Mesothelial cell of epicardium (in vitro differentiated cells): ENCODE data around the gene SLFN12. TPM values are rescaled to one million over a fixed set of nuclear protein-coding genes. Genes with fewer than 3 reads are reported as not detected.
"Not testable (repeated sequence)": the region's sequence is repeated elsewhere in the genome, so short reads cannot be mapped to it uniquely, and the experiment has no call there.

Experiments used
- DNase-seq, 2 experiments: peaks; one replicate each; pipeline ENCODE4 v3.0.0; 2021; ENCODE audit warnings: low spot score in 2 of 2; ENCODE audit not compliant: unreplicated experiment in 2 of 2
- H3K27ac Mint-ChIP-seq: 2 replicates; pipeline ENCODE4 v1.8.0; 2021; ENCODE audit warnings: mixed read lengths
- H3K27me3 Mint-ChIP-seq: 2 replicates; pipeline ENCODE4 v1.8.0; 2021; ENCODE audit warnings: low read depth, mixed read lengths
- H3K36me3 Mint-ChIP-seq: 2 replicates; pipeline ENCODE4 v1.8.0; 2021; ENCODE audit warnings: mixed read lengths
- H3K4me1 Mint-ChIP-seq: 2 replicates; pipeline ENCODE4 v1.8.0; 2021; ENCODE audit warnings: mixed read lengths
- H3K4me3 Mint-ChIP-seq: 2 replicates; pipeline ENCODE4 v1.8.0; 2021; ENCODE audit warnings: mild to moderate bottlenecking, moderate library complexity, mixed read lengths
- H3K9me3 Mint-ChIP-seq: 2 replicates; pipeline ENCODE4 v1.8.0; 2021; ENCODE audit warnings: mixed read lengths
- CTCF ChIP-seq: fragments of 200-600 bp; sonication (generic); IDR thresholded peaks from one replicate; pipeline ENCODE4 v1.5.0; 2021; ENCODE audit warnings: antibody characterized with exemption; ENCODE audit not compliant: unreplicated experiment
- total RNA-seq: library from RNA; stranded (reverse); gene quantifications from 3 replicates; pipeline ENCODE4 v1.2.1, GENCODE V29; 2021

Gene SLFN12
- total RNA-seq, 1 donor from 2014 or later, result 18.4 TPM

GRCh38 chr17:35428229-35428628 lies 4.1 kb downstream of the SLFN12 start:
- H3K4me1 Mint-ChIP-seq, result peaks cover 15% of the 10 kb centered on the region
- H3K36me3 Mint-ChIP-seq, result no peaks in the 10 kb centered on the region
- no peaks in the 10 kb centered on the region for H3K27me3 Mint-ChIP-seq
- no peak for DNase-seq
- no peak overlapping the region for H3K4me3 Mint-ChIP-seq
- H3K9me3 Mint-ChIP-seq, result no peaks in the 10 kb centered on the region
- TF ChIP-seq CTCF, result no peak
- H3K27ac Mint-ChIP-seq, result no peak overlapping the region

GRCh38 chr17:35423761-35424160 lies 8.5 kb downstream of the SLFN12 start:
- Mint-ChIP-seq H3K27me3 (no peaks in the 10 kb centered on the region), H3K4me1 (peaks cover 11% of the 10 kb centered on the region), H3K9me3 (no peaks in the 10 kb centered on the region), H3K4me3 (no peak overlapping the region), H3K27ac (no peak overlapping the region), H3K36me3 (peaks cover 19% of the 10 kb centered on the region)
- no peak for TF ChIP-seq CTCF
- DNase-seq, result no peak

GRCh38 chr17:35421069-35421468 lies 11.2 kb downstream of the SLFN12 start:
- Mint-ChIP-seq H3K4me1 (peaks cover 11% of the 10 kb centered on the region), H3K36me3 (peaks cover 24% of the 10 kb centered on the region)
- not testable (repeated sequence) for H3K9me3 Mint-ChIP-seq, DNase-seq, H3K27ac Mint-ChIP-seq, H3K27me3 Mint-ChIP-seq, H3K4me3 Mint-ChIP-seq

- Mint-ChIP-seq H3K4me1 (peaks cover 11% of the 10 kb centered on the region), H3K4me3 (no peak overlapping the region), H3K36me3 (peaks cover 44% of the 10 kb centered on the region), H3K27me3 (no peaks in the 10 kb centered on the region), H3K27ac (no peak overlapping the region), H3K9me3 (peaks cover 25% of the 10 kb centered on the region)
- no peak for TF ChIP-seq CTCF
- DNase-seq, result no peak
Measured at GRCh38 chr17:35416659-35417058, 15.6 kb downstream of the SLFN12 start.

DNA sequence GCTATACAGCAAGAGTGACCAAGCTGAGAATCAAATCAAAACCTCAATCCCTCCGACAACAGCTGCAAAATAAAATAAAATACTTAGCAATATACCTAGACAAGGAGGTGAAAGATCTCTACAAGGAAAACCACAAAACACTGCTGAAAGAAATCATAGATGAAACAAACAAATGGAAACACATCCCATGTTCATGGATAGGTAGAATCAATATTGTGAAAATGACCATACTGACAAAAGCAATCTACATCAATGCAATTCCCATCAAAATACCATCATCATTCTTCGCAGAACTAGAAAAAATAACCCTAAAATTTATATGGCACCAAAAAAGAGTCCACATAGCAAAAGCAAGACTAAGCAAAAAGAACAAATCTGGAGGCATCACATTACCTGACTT lies 17.6 kb downstream of the SLFN12 start:
- not testable (repeated sequence) for H3K4me3 Mint-ChIP-seq, H3K27me3 Mint-ChIP-seq, H3K27ac Mint-ChIP-seq, H3K4me1 Mint-ChIP-seq, DNase-seq
- Mint-ChIP-seq H3K9me3 (peaks cover 25% of the 10 kb centered on the region), H3K36me3 (peaks cover 52% of the 10 kb centered on the region)

DNA sequence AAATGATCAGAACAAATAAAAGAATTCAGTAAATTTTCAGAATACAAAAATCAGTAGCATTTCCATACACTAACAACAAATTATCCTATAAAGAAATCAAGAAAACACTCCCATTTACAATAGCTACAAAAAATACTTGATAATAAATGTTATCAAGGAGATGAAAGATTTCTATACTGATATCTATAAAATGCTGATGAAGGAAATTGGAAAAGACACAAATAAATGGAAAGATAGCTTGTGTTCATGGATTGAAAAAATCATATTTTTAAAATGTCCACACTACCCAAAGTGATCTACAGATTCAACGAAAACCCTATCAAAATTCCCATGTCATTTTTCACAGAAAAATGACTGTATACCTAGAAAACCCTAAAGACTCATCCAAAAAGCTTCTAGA lies 18.1 kb downstream of the SLFN12 start:
- Mint-ChIP-seq H3K4me1 (peaks cover under 1% of the 10 kb centered on the region), H3K27ac (no peak overlapping the region), H3K4me3 (no peak overlapping the region), H3K36me3 (peaks cover 53% of the 10 kb centered on the region), H3K27me3 (no peaks in the 10 kb centered on the region), H3K9me3 (peaks cover 28% of the 10 kb centered on the region)
- DNase-seq, result no peak
- TF ChIP-seq CTCF, result no peak

- no peak for DNase-seq
- peaks cover 40% of the 10 kb centered on the region for H3K36me3 Mint-ChIP-seq
- peaks cover 7% of the 10 kb centered on the region for H3K9me3 Mint-ChIP-seq
- H3K4me3 Mint-ChIP-seq, result no peak overlapping the region
- no peak for TF ChIP-seq CTCF
- no peak overlapping the region for H3K27ac Mint-ChIP-seq
- H3K4me1 Mint-ChIP-seq, result no peaks in the 10 kb centered on the region
- H3K27me3 Mint-ChIP-seq, result no peaks in the 10 kb centered on the region
Measured at GRCh38 chr17:35407531-35407930, 24.8 kb downstream of the SLFN12 start.
